ENCODE results near the gene GLT8D1.

GRCh38 chr3:52655895-52656294, 49.7 kb downstream of the GLT8D1 start:
- no peak for TF ChIP-seq CTCF (IDR thresholded peaks at IDR 0.05; ENCODE audit: low read depth, low read length, poor library complexity, severe bottlenecking)
- no peak for TF ChIP-seq EZH2phosphoT487 (IDR thresholded peaks at IDR 0.05; ENCODE audit: borderline replicate concordance, low read length)
